IPS DF 19.7 (cell line): ENCODE results near the gene OR4C6.

Experiments
- DNase-seq: peaks from one replicate; pipeline ENCODE4 v3.0.0-alpha.2; 2013; ENCODE audit warnings: low read depth, low spot score

Gene OR4C6

DNA sequence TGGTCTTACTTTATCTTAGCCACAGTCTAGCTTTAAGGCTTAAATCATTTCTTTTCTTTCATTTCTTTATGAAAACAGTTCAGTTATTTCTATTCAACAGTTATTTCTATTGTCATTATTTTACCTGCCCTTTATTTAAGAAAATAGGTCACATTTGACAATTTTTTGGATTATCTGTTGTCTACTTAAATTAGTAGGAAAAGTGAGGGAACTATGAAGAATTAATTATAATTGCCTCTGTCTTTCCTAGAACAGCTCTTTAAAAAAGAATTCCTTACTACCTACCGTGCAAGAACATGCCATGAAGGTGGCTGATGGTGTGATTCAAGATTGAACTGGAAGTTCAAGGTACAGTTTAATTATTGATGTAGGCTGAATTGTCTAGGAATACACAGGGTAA lies at the start of gene OR4C6:
Gene OR4C6, plus strand, starts transcription at position 301 of the 400 bp plus-strand sequence. CDS start 2,966 bp downstream, outside the sequence.
- DNase-seq: no peak

DNA sequence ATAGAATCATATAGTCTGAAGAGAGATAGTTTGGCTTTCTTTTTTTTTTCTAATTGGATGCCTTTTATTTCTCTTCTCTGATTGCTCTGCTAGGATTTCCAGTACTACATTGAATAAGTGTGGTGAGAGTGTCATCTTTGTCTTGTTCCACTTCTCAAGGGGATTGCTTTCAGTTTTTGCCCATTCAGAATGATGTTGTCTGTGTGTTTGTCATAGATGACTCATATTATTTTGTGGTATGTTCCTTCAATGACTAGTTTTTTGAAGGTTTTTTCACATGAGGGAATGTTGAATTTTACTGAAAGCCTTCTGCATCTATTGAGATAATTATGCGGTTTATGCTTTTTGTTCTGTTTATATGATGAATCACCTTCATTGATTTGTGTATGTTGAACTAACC lies 37.5 kb upstream of the OR4C6 start:
- no peak for DNase-seq

DNA sequence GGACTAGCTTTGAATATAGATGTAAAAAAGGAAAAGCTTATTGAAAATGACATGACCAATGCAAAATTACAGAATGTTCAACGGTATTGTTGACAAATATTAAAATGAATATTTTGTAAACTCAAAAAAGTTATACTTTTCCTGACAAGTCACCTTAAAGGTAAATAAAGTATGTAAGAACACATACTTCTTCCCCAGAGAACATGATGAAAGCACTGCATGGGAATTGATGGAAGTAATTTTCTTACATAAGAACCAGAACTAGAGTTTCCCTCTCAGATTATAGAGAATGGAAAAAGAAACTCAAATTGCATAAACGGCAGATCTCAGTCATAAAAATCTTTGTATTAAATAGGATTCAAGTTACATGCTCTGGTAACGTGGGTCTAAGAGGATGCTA lies 27.2 kb upstream of the OR4C6 start, which contains the start of gene OR4P4:
Gene OR4P4, plus strand, starts transcription at position 301 of the 400 bp plus-strand sequence.
- no peak for DNase-seq

DNA sequence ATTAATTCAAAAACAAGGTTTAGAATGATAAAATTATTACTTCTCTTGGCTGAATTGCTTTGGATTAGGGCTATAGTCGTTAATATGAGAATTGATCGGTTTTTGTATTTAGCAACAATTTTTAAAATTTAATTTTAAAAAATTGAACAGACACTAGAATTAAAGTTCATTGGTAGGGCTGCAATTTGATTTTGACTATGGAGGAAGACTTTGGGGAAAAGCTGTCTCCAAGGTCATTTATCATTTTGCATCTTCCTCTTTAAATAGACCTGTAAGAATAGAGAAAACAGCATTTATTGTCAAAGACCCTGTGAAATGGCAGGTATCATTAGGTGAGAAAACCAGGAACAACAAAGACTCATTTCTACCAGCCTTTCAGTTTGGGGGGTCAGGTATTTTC lies 14.0 kb upstream of the OR4C6 start, which contains the start of gene OR4S2:
Gene OR4S2, plus strand, starts transcription at position 301 of the 400 bp plus-strand sequence. CDS start 2,577 bp downstream, outside the sequence.
- DNase-seq: no peak

DNA sequence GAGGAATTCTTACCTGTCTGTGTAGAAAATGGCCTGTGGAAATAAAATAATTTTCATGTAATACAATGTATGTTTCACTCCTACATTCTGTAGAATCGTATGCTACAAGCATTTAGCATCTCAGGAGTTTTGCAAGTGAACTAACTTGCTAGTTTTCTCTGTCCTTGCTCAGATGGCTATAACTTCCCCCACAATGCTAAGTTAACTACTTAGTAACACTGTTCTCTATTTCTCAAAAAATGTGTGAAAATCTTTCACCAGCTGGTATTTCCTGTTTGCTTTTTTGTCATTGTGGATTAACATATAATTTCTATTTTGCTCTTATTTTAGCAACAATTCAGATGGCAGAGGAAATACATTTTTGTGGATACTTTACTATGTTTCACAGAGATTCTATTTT lies 9.4 kb upstream of the OR4C6 start:
- no peak for DNase-seq

DNA sequence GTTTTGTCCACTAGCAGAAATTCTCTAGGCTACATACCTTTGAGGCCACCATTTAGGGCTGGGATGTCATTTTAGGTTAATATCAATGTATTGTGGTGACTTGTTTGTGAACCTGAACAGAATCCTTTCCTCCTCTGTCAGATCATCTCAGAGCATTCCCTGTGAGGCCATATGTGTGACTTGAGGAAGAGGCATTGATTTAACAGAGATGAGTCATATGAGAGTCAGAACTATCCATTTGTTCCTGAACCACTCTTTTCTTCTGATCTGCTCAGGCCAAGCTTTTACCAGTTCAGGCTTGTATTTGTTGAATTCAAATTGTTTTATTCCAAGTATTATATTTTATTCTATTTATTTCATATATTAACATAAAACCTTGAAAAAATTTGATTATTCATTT lies 6.9 kb upstream of the OR4C6 start:
- DNase-seq: no peak

DNA sequence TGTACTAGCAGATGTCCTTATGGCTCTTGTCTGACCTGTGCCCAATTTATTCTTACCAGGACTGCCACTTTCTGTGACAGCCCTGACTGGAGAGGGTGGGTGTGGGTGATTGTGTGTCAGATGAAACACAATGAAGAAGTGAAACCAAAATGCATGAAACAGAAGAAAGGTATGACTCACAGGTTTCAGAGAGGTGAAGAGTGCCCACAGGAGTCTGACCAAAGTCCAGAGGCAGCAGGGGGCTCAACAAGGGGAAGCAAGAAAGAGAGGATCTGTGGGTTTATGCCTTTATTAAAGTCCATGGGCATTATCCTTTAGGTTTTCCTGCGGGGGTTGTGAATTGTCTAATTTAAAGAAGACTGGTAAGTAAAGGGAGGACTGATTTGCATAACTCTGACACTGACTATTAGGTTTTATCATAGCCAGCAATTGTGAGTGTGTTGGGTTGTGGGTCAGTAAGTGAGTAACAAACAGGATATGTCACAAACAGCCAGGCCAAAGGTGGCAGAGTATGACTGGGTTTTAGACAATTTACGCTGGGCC lies 3.9 kb upstream of the OR4C6 start:
- DNase-seq: no peak

DNA sequence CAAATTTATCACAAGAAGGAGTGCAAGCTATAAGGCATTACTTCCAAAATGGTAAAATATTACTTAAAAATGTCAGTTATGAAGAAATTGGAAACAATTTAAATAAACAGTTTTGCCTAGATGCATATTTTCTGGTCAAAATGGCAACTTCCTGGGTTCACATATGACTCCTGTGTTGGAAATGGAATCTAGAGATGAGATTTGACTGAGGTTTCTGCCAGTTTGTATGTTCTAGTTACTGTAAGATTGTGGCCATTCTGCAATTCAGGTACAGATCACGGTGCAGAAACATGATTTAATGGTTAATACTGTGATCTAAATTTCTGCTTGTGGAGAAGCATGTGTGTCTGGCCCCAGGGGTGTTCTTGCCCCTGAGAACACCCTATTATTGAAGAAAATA lies 3.4 kb upstream of the OR4C6 start:
- DNase-seq: no peak

GRCh38 chr11:55669376-55669775 lies 7.4 kb downstream of the OR4C6 start:
- no peak for DNase-seq

DNA sequence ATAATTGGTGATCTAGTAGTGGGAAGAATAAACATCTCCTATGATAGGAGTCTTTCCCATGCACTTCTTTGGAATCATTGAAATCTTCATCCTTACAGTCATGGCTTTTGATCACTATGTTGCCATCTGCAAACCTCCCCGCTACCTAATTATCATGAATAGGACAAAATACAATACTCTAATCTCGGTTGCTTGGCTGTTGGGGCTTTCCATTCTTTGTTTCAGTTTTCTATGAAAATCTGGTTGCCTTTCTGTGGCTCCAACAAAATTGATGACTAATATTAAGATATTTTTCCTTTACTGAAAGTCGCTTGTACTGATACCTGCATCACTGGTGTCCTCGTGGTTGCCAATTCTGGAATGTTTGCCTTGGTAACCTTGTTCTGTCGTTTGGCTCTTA lies 11.9 kb downstream of the OR4C6 start:
- DNase-seq: no peak

DNA sequence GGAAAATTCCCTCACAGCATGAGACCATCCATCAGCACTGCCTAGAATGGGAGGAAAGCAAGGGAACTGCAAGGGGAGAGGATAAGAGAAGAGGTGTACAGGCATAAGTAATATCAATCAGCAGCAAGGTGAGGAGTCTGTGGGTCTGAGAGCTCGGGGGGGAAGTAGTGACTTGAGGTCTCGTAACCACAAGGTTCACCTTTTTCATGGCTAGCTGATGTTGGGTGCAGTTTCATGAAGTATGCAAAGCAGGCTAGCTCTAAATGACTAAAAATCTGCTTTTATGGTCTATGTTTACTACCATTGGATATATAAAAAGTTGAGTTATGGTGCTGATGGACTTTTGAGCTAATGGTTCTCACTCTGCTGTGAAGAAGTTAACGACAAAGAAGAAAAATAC lies 35.8 kb downstream of the OR4C6 start:
- no peak for DNase-seq

- DNase-seq: no peak
These were observed 39.4 kb downstream of the OR4C6 start for GRCh38 chr11:55701429-55701828.

DNA sequence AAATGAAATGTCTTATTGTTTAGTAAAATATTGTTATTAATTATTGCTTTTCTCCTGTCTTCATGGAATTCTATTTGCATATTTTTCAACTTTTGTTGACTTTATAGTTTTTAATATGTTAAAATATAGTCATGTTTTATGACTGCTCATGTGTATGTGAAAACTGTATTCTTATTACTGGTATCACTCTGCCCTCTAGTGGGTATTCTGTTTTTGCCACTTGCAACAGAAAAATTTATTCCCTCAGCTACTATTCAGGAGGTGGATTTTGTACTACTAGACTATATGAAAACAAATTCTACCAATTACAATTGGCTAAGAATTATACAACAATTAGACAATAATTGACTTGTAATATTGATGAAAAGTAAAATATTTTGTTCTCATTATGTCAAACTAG lies 45.0 kb downstream of the OR4C6 start:
- DNase-seq: no peak

GRCh38 chr11:55714982-55715888 lies 53.2 kb downstream of the OR4C6 start:
- DNase-seq: no peak
